Tibial artery (tissue), 4 donors: Measurements from ENCODE around the gene TTC13.

Experiments used
- DNase-seq, 2 donors: peaks; one replicate each; pipeline ENCODE4 v3.0.0-alpha.2; 2019
- H3K27ac ChIP-seq, 2 donors: fragments of 200-600 bp; sonication (generic) in 1 of 2; 1 replicate in 1 of 2; 2 replicates in 1 of 2; pipeline ENCODE4 v1.5.1; 2018 to 2019; ENCODE audit warnings: mild to moderate bottlenecking in 1 of 2
- H3K27me3 ChIP-seq, 2 donors: fragments of 200-600 bp; sonication (generic) in 1 of 2; one replicate each; pipeline versions ENCODE4 v1.5.1 to v1.6.0; 2016 to 2019
- H3K36me3 ChIP-seq, 3 donors: fragments of 200-600 bp; sonication (generic) in 2 of 3; one replicate each; pipeline ENCODE4 v1.5.1; 2016 to 2019; ENCODE audit warnings: mild to moderate bottlenecking in 2 of 3
- H3K4me1 ChIP-seq, 4 donors: fragments of 200-600 bp; sonication (generic) in 2 of 4; 1 replicate in 3 of 4; 2 replicates in 1 of 4; pipeline ENCODE4 v1.5.1; 2016 to 2019
- H3K4me3 ChIP-seq, 2 donors: fragments of 200-600 bp; sonication (generic) in 1 of 2; 1 replicate in 1 of 2; 2 replicates in 1 of 2; pipeline ENCODE4 v1.5.1; 2018 to 2019; ENCODE audit warnings: mild to moderate bottlenecking in 2 of 2
- H3K9me3 ChIP-seq, 3 donors: fragments of 200-600 bp; sonication (generic) in 1 of 3; one replicate each; pipeline ENCODE4 v1.5.1; 2016 to 2019
- intact Hi-C: fragments of 100-400 bp; cut with DNase I; formaldehyde crosslinking; loops from one replicate; pipeline ENCODE4 v1.15.0; 2023; ENCODE audit warnings: low total_unique reads
- TF ChIP-seq, protein P1 (sequence below), 2 experiments: fragments of 200-600 bp in 1 of 2; fragments of 450-650 bp in 1 of 2; IDR thresholded peaks; one replicate each; pipeline ENCODE4 v1.5.1; 2017 to 2019; ENCODE audit warnings: antibody characterized with exemption in 2 of 2, mild to moderate bottlenecking in 1 of 2, moderate library complexity in 1 of 2

The TTC13 gene, protein sequence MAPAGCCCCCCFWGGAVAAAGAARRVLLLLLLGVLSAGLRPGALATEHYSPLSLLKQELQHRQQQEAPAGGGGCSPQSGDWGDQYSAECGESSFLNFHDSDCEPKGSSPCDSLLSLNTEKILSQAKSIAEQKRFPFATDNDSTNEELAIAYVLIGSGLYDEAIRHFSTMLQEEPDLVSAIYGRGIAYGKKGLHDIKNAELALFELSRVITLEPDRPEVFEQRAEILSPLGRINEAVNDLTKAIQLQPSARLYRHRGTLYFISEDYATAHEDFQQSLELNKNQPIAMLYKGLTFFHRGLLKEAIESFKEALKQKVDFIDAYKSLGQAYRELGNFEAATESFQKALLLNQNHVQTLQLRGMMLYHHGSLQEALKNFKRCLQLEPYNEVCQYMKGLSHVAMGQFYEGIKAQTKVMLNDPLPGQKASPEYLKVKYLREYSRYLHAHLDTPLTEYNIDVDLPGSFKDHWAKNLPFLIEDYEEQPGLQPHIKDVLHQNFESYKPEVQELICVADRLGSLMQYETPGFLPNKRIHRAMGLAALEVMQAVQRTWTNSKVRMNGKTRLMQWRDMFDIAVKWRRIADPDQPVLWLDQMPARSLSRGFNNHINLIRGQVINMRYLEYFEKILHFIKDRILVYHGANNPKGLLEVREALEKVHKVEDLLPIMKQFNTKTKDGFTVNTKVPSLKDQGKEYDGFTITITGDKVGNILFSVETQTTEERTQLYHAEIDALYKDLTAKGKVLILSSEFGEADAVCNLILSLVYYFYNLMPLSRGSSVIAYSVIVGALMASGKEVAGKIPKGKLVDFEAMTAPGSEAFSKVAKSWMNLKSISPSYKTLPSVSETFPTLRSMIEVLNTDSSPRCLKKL

GRCh38 chr1:230978491-230979388 lies at the start of gene TTC13, which contains the start of gene ARV1:
Gene TTC13, minus strand, starts transcription at chr1:230978861. Its CDS starts 31 bp downstream, at chr1:230978830.
Gene ARV1, plus strand, starts transcription at chr1:230979094. Its CDS starts 12 bp downstream, at chr1:230979106.
- peak within 1 kb of the TSS; percentile 65 to 69 for H3K27ac ChIP-seq
- H3K4me3 ChIP-seq: peak within 1 kb of the TSS; percentile 85 to 95
- no peaks in the 10 kb centered on the region for H3K27me3 ChIP-seq
- intact Hi-C loops: loop anchor here (5.0 to 10.0 kb wide), 3 partner anchors 51 to 181 kb away; partner anchors contain the start of gene C1orf198
- TF ChIP-seq, protein P1, sequence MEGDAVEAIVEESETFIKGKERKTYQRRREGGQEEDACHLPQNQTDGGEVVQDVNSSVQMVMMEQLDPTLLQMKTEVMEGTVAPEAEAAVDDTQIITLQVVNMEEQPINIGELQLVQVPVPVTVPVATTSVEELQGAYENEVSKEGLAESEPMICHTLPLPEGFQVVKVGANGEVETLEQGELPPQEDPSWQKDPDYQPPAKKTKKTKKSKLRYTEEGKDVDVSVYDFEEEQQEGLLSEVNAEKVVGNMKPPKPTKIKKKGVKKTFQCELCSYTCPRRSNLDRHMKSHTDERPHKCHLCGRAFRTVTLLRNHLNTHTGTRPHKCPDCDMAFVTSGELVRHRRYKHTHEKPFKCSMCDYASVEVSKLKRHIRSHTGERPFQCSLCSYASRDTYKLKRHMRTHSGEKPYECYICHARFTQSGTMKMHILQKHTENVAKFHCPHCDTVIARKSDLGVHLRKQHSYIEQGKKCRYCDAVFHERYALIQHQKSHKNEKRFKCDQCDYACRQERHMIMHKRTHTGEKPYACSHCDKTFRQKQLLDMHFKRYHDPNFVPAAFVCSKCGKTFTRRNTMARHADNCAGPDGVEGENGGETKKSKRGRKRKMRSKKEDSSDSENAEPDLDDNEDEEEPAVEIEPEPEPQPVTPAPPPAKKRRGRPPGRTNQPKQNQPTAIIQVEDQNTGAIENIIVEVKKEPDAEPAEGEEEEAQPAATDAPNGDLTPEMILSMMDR (IDR thresholded peaks at IDR 0.05): peak; percentile 35 to 42
- H3K36me3 ChIP-seq: peaks cover 0 to 18% (median 0%) of the 10 kb centered on the region in 3 donors
- no peaks in the 10 kb centered on the region for H3K9me3 ChIP-seq
- H3K4me1 ChIP-seq: peaks cover 5 to 26% (median 15%) of the 10 kb centered on the region in 4 donors
- peak; percentile 99 for DNase-seq

GRCh38 chr1:231027971-231028370 lies 49.3 kb upstream of the TTC13 start:
- TF ChIP-seq, protein P1 (IDR thresholded peaks at IDR 0.05): no peak
- Histone ChIP-seq H3K4me1 (no peaks in the 10 kb centered on the region), H3K36me3 (no peaks in the 10 kb centered on the region), H3K27me3 (peaks cover 0 to under 1% of the 10 kb centered on the region in 2 donors), H3K4me3 (no peak overlapping the region), H3K27ac (no peak overlapping the region), H3K9me3 (no peaks in the 10 kb centered on the region)
- no peak for DNase-seq
- intact Hi-C loops: no loop called here

DNA sequence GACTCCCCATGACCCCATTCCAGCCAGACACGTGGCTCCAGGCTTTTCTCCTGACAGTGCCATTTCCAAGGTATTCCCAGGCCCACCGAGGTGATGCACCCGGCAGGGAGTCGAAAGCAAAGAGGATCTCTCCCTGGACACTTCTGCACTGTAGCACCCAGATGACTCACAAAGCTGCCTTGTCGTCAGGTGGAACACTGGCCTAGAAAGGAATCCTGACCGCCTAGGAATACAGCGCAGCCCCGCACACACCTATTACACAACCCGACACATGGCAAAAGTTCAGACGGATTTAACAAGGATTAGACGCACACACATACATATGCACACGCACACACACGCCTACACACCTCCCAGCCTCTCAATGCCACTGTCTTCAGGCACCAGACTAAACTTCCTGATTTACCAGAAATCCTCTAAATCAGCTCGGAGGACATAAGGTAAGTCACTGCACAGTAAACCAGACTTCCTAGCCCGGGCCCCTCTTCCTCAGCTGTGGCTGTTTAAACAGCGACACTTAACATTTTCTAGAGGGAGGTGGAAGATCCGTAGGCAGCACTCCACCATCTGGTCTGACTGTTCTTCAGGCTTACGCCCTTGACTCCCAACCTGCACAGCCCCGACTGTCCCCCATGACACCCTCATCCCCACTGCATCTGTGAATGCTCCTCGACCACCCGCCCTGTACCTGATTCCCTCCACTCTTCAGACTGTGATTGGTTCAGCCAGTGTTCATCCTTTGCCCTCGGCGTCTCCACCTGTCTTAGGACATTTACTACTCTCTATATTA lies 48.7 kb upstream of the TTC13 start:
- TF ChIP-seq, protein P1 (IDR thresholded peaks at IDR 0.05): no peak
- H3K36me3 ChIP-seq: no peaks in the 10 kb centered on the region
- no peaks in the 10 kb centered on the region for H3K27me3 ChIP-seq
- intact Hi-C loops: no loop called here
- H3K9me3 ChIP-seq: no peaks in the 10 kb centered on the region
- H3K4me1 ChIP-seq: no peaks in the 10 kb centered on the region
- H3K27ac ChIP-seq: no peak overlapping the region
- DNase-seq: no peak
- no peak overlapping the region for H3K4me3 ChIP-seq

DNA sequence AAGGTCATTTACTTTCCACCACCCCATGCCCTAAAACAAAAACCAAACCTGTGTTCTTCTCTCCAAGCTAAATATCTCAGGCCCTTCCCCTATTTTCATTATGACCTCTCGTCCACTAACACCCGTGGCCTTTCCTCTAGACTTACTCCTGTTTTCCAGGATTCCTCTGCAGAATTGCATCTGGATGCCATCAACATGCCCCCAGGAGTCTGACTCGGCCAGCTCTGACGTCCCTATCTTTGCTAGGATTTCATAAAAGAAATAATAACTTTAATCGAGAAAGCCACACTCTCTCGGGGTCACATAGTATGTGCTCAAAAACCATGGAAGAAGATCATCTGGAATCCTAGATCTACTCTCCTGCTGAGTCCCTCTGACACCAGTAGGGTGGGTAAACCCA lies 47.9 kb upstream of the TTC13 start:
- Histone ChIP-seq H3K4me1 (no peaks in the 10 kb centered on the region), H3K27ac (no peak overlapping the region), H3K36me3 (no peaks in the 10 kb centered on the region), H3K4me3 (no peak overlapping the region), H3K9me3 (no peaks in the 10 kb centered on the region), H3K27me3 (no peaks in the 10 kb centered on the region)
- DNase-seq: no peak
- TF ChIP-seq, protein P1 (IDR thresholded peaks at IDR 0.05): no peak
- intact Hi-C loops: no loop called here
